GM12878 (cell line): ENCODE measurements around the gene C16orf92. TPM values are rescaled to one million over a fixed set of nuclear protein-coding genes. Genes with fewer than 3 reads are reported as not detected.

Experiments
- ATAC-seq: fragments of 200-7000 bp; cut with Tn5 transposase; 3 replicates; pipeline ENCODE4 v1.9.1; 2020; ENCODE audit warnings: mild to moderate bottlenecking, moderate library complexity
- BruUV-seq: library from RNA; stranded (reverse); fragments of 400-500 nt; replicated peaks from 2 replicates; lab custom pipeline; 2021; lab: Mats Ljungman, UMichigan
- CTCF ChIA-PET: fragments of 300-600 bp; sonication (Branson Sonifier 250); formaldehyde crosslinking; extraction: SDS; loops from one replicate; lab custom pipeline; 2021; ENCODE audit warnings: inconsistent platforms; lab: Yijun Ruan, JAX
- POLR2A ChIA-PET: fragments of 350-600 bp; formaldehyde crosslinking; extraction: SDS; loops from one replicate; lab custom pipeline; 2021; ENCODE audit warnings: inconsistent platforms; lab: Charles Lee
- RAD21 ChIA-PET: fragments of 300-600 bp; sonication (Branson Sonifier 250); formaldehyde crosslinking; loops from one replicate; lab custom pipeline; 2023; ENCODE audit warnings: antibody characterized with exemption; ENCODE audit not compliant: unreplicated experiment; lab: Charles Lee
- SMC1A ChIA-PET: fragments of 300-600 bp; sonication (Branson Sonifier 250); formaldehyde crosslinking; loops from one replicate; lab custom pipeline; 2023; ENCODE audit not compliant: unreplicated experiment, uncharacterized antibody; lab: Charles Lee
- DNase-seq: peaks from one replicate; pipeline ENCODE4 v3.0.0-alpha.2; 2011; ENCODE audit warnings: low read depth, low spot score
- FAIRE-seq: peaks from 3 replicates; lab custom pipeline; 2011; peaks lifted over from hg19 to GRCh38; lab: Jason Lieb, UNC
- H2AFZ ChIP-seq: 2 replicates; pipeline ENCODE4 v1.6.0; 2011; ENCODE audit warnings: low read depth, low read length, control low read depth; ENCODE audit not compliant: control insufficient read depth
- H3K27ac ChIP-seq: 2 replicates; pipeline ENCODE4 v1.5.1; 2011; ENCODE audit warnings: control low read depth; ENCODE audit not compliant: control insufficient read depth, insufficient read depth
- H3K27me3 ChIP-seq, 2 experiments: replicated peaks in 1 of 2; 2 replicates each; pipeline versions ENCODE4 v1.6.0 to v1.6.1; 2011; ENCODE audit warnings: low read length in 1 of 2; ENCODE audit not compliant: control insufficient read depth in 2 of 2, insufficient read depth in 2 of 2
- H3K36me3 ChIP-seq, 2 experiments: 2 replicates each; pipeline ENCODE4 v1.5.1; 2011; ENCODE audit warnings: low read length in 1 of 2; ENCODE audit not compliant: control insufficient read depth in 2 of 2, insufficient read depth in 2 of 2
- H3K4me1 ChIP-seq: 2 replicates; pipeline ENCODE4 v1.6.1; 2011; ENCODE audit warnings: mild to moderate bottlenecking, low read length, moderate library complexity, mixed read lengths; ENCODE audit not compliant: control insufficient read depth, insufficient read depth
- H3K4me2 ChIP-seq: 2 replicates; pipeline ENCODE4 v1.6.0; 2011; ENCODE audit warnings: control low read depth; ENCODE audit not compliant: control insufficient read depth, insufficient read depth
- H3K4me3 ChIP-seq: fragments of 200-600 bp; sonication (generic); 2 replicates; pipeline ENCODE4 v1.5.1; 2016
- H3K79me2 ChIP-seq: 2 replicates; pipeline ENCODE4 v1.6.0; 2011; ENCODE audit warnings: low read length; ENCODE audit not compliant: control insufficient read depth, insufficient read depth
- H3K9ac ChIP-seq: 2 replicates; pipeline ENCODE4 v1.8.0; 2011; ENCODE audit warnings: low read length, control low read depth, mixed read lengths; ENCODE audit not compliant: control insufficient read depth, insufficient read depth
- H3K9me3 ChIP-seq: replicated peaks from 3 replicates; pipeline ENCODE4 v1.5.1; 2011; ENCODE audit warnings: mild to moderate bottlenecking, low read length; ENCODE audit not compliant: control insufficient read depth, insufficient read depth
- H4K20me1 ChIP-seq: 2 replicates; pipeline ENCODE4 v1.6.0; 2011; ENCODE audit not compliant: control insufficient read depth, insufficient read depth
- CEBPZ ChIP-seq: fragments of 150-350 bp; IDR thresholded peaks from 2 replicates; pipeline ENCODE4 v1.6.1; 2016; ENCODE audit warnings: low read depth, low read length
- FOXK2 ChIP-seq: fragments of 450-650 bp; IDR thresholded peaks from 2 replicates; pipeline ENCODE4 v1.6.1; 2017; ENCODE audit warnings: mild to moderate bottlenecking, moderate library complexity
- MEF2A ChIP-seq: IDR thresholded peaks from 2 replicates; pipeline ENCODE4 v1.6.1; 2011; ENCODE audit warnings: low read depth, mild to moderate bottlenecking, low read length, moderate library complexity; ENCODE audit not compliant: insufficient read depth
- MTA3 ChIP-seq: IDR thresholded peaks from 2 replicates; pipeline ENCODE4 v1.6.1; 2012; ENCODE audit warnings: low read length, inconsistent platforms, borderline replicate concordance
- POU2F2 ChIP-seq: IDR thresholded peaks from 3 replicates; pipeline ENCODE4 v1.6.1; 2011; ENCODE audit warnings: low read depth, mild to moderate bottlenecking, low read length, borderline replicate concordance
- SUPT20H ChIP-seq: IDR thresholded peaks from 2 replicates; pipeline ENCODE4 v1.6.1; 2011; ENCODE audit warnings: low read depth, mild to moderate bottlenecking, low read length, moderate library complexity, borderline replicate concordance; ENCODE audit not compliant: control insufficient read depth
- ZNF24 ChIP-seq: fragments of 450-650 bp; IDR thresholded peaks from 2 replicates; pipeline ENCODE4 v1.6.1; 2017; ENCODE audit warnings: antibody characterized with exemption, mild to moderate bottlenecking
- WGBS: methylation state at CpG from one replicate; pipeline ENCODE4 v1.1.6; 2016; ENCODE audit warnings: low lambda C conversion rate; ENCODE audit not compliant: insufficient replicate concordance, insufficient coverage; ENCODE audit errors: missing lambda C conversion rate; 5-methylcytosine and 5-hydroxymethylcytosine counted together
- in situ Hi-C: fragments of 300-500 bp; cut with MboI; formaldehyde crosslinking; loops from 9 replicates; pipeline ENCODE4 v1.14.3; 2018; ENCODE audit warnings: mixed read lengths
- intact Hi-C: fragments of 100-400 bp; cut with micrococcal nuclease; formaldehyde crosslinking; loops from one replicate; pipeline ENCODE4 v1.14.2; 2022; ENCODE audit not compliant: unreplicated experiment
- polyA plus RNA-seq, 11 experiments: library from polyadenylated mRNA; depleted of rRNA in 4 of 11; unstranded in 6 of 11; stranded (reverse) in 5 of 11; fragments of >200 nt; fragmentation: Nextera tagmentation in 4 of 11; fragmentation: Illumina TruSeq in 1 of 11; extraction: Ambion mirVana in 4 of 11; extraction: Trizol in 1 of 11; gene quantifications; 1 replicate in 1 of 11; 2 replicates in 10 of 11; pipeline versions ENCODE4 v1.2.1 to v1.2.3, GENCODE V29; 2011 to 2016; ENCODE audit warnings: inconsistent platforms in 2 of 11, missing spikeins in 2 of 11, low read depth in 1 of 11
- total RNA-seq, 4 experiments: library from RNA; depleted of rRNA in 3 of 4; stranded (reverse); fragments of >200 nt in 3 of 4; fragmentation: Illumina TruSeq in 1 of 4; extraction: Trizol in 1 of 4; gene quantifications; 2 replicates each; pipeline versions ENCODE4 v1.2.1 to v1.2.3, GENCODE V29; 2013 to 2021
- TF ChIP-seq, protein P1 (sequence below): fragments of 450-650 bp; IDR thresholded peaks from 2 replicates; pipeline ENCODE4 v1.6.1; 2017; ENCODE audit warnings: mild to moderate bottlenecking, moderate library complexity
- TF ChIP-seq, protein P2 (sequence below): IDR thresholded peaks from 2 replicates; pipeline ENCODE4 v1.6.1; 2012; ENCODE audit warnings: low read depth, low read length, improper control_type of control experiment

C16orf92 gene
- total and polyA plus RNA-seq, 10 of the 15 experiments (the other 5 are each of a cell fraction or from before 2014, with no cell fraction given): not detected

- TF ChIP-seq CEBPZ: no peak
Measured at GRCh38 chr16:30025574-30025973, 2.6 kb downstream of the C16orf92 start (continued).

GRCh38 chr16:30026449-30026848, 3.5 kb downstream of the C16orf92 start:
- Histone ChIP-seq H3K79me2 (no peaks in the 10 kb centered on the region), H2AFZ (no peak overlapping the region), H3K27ac (no peak overlapping the region), H4K20me1 (no peaks in the 10 kb centered on the region; the same call in 1 of the 2 replicates), H3K4me1 (no peaks in the 10 kb centered on the region), H3K4me2 (no peak overlapping the region), H3K27me3 (peaks cover 6 to 10% of the 10 kb centered on the region in 2 experiments; a peak in 3 of 4 replicates), H3K4me3 (no peak overlapping the region), H3K36me3 (no peaks in the 10 kb centered on the region), H3K9ac (no peak overlapping the region), H3K9me3 (no peaks in the 10 kb centered on the region)
- FAIRE-seq: no peak
- ChIA-PET RAD21 (no interaction called here), CTCF (interaction anchor here (0.7 kb wide), 1 partner anchor 164 kb away, joined by 3 read pairs; no protein-coding TSS in a partner anchor), SMC1A (no interaction called here), POLR2A (no interaction called here)
- no TSS peak for BruUV-seq
- ATAC-seq: no peak
- TF ChIP-seq POU2F2: no peak
- TF ChIP-seq, protein P1, sequence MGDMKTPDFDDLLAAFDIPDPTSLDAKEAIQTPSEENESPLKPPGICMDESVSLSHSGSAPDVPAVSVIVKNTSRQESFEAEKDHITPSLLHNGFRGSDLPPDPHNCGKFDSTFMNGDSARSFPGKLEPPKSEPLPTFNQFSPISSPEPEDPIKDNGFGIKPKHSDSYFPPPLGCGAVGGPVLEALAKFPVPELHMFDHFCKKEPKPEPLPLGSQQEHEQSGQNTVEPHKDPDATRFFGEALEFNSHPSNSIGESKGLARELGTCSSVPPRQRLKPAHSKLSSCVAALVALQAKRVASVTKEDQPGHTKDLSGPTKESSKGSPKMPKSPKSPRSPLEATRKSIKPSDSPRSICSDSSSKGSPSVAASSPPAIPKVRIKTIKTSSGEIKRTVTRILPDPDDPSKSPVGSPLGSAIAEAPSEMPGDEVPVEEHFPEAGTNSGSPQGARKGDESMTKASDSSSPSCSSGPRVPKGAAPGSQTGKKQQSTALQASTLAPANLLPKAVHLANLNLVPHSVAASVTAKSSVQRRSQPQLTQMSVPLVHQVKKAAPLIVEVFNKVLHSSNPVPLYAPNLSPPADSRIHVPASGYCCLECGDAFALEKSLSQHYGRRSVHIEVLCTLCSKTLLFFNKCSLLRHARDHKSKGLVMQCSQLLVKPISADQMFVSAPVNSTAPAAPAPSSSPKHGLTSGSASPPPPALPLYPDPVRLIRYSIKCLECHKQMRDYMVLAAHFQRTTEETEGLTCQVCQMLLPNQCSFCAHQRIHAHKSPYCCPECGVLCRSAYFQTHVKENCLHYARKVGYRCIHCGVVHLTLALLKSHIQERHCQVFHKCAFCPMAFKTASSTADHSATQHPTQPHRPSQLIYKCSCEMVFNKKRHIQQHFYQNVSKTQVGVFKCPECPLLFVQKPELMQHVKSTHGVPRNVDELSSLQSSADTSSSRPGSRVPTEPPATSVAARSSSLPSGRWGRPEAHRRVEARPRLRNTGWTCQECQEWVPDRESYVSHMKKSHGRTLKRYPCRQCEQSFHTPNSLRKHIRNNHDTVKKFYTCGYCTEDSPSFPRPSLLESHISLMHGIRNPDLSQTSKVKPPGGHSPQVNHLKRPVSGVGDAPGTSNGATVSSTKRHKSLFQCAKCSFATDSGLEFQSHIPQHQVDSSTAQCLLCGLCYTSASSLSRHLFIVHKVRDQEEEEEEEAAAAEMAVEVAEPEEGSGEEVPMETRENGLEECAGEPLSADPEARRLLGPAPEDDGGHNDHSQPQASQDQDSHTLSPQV: no peak
- TF ChIP-seq ZNF24: no peak
- TF ChIP-seq MTA3: no peak
- TF ChIP-seq MEF2A: no peak
- TF ChIP-seq SUPT20H: no peak
- TF ChIP-seq, protein P2, sequence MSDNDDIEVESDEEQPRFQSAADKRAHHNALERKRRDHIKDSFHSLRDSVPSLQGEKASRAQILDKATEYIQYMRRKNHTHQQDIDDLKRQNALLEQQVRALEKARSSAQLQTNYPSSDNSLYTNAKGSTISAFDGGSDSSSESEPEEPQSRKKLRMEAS: no peak
- TF ChIP-seq FOXK2: no peak
- 43% methylated on average over 18 of the region's 18 CpGs for WGBS
- in situ Hi-C loops (loop anchor here (5.0 kb wide), 1 partner anchor 329 kb away; no protein-coding TSS in a partner anchor), intact Hi-C loops (loop anchor here (10.0 kb wide), 1 partner anchor 122 kb away; the partner anchor contains the start of gene ASPHD1)
- no peak for DNase-seq
